Cardiac septum (tissue), 1 donor: Measurements from ENCODE around the gene MMRN1. TPM values are rescaled to one million over a fixed set of nuclear protein-coding genes. Genes with fewer than 3 reads are reported as not detected.

Experiments
- DNase-seq: peaks from one replicate; pipeline ENCODE4 v3.0.0-alpha.2; 2020; ENCODE audit warnings: low spot score
- intact Hi-C: fragments of 100-400 bp; cut with DNase I; formaldehyde crosslinking; loops from one replicate; pipeline ENCODE4 v1.14.0; 2022
- total RNA-seq: library from RNA; stranded (reverse); fragmentation: NEBNext Ultra II Directional; extraction: Animal tissue kit (Norgen Biotek cat#: 25700); gene quantifications from one replicate; pipeline ENCODE4 v1.2.1, GENCODE V29; 2021
- donor health status: DM: no; HTN: no; CAD: no.

The MMRN1 gene
- total RNA-seq, 1 donor from 2014 or later = 2.5 TPM

- intact Hi-C loops = loop anchor here (5.0 to 10.0 kb wide), 4 partner anchors 262 to 677 kb away; no protein-coding TSS in a partner anchor
- no peak for DNase-seq
These were observed 9.9 kb downstream of the MMRN1 start for GRCh38 chr4:89904524-89904923.

- DNase-seq = no peak
- intact Hi-C loops = loop anchor here (10.0 kb wide), 1 partner anchor 322 kb away; no protein-coding TSS in a partner anchor
These were observed 11.7 kb downstream of the MMRN1 start for GRCh38 chr4:89906316-89906715.

GRCh38 chr4:89906777-89907521 is 12.3 kb downstream of the MMRN1 start:
- no peak for DNase-seq
- intact Hi-C loops = loop anchor here (10.0 kb wide), 1 partner anchor 322 kb away; no protein-coding TSS in a partner anchor

- DNase-seq = no peak
- intact Hi-C loops = loop anchor here (10.0 kb wide), 1 partner anchor 325 kb away; no protein-coding TSS in a partner anchor
These were observed 15.2 kb downstream of the MMRN1 start for GRCh38 chr4:89909889-89910288.

- intact Hi-C loops = no loop called here
- no peak for DNase-seq
These were observed 19.0 kb downstream of the MMRN1 start for GRCh38 chr4:89913623-89914022.

GRCh38 chr4:89914609-89915550 is 20.2 kb downstream of the MMRN1 start:
- DNase-seq = no peak
- intact Hi-C loops = no loop called here

GRCh38 chr4:89915937-89916336 is 21.3 kb downstream of the MMRN1 start:
- DNase-seq = no peak
- intact Hi-C loops = no loop called here

GRCh38 chr4:89922848-89923416 is 28.3 kb downstream of the MMRN1 start:
- intact Hi-C loops = no loop called here
- no peak for DNase-seq

- DNase-seq = no peak
- intact Hi-C loops = no loop called here
These were observed 34.2 kb downstream of the MMRN1 start for GRCh38 chr4:89928838-89929237.

GRCh38 chr4:89929425-89930159 is 34.9 kb downstream of the MMRN1 start:
- intact Hi-C loops = no loop called here
- no peak for DNase-seq

GRCh38 chr4:89939546-89939945 is 44.9 kb downstream of the MMRN1 start:
- DNase-seq = no peak
- intact Hi-C loops = no loop called here

GRCh38 chr4:89939994-89940393 is 45.3 kb downstream of the MMRN1 start:
- intact Hi-C loops = no loop called here
- no peak for DNase-seq

- no peak for DNase-seq
- intact Hi-C loops = no loop called here
These were observed 48.2 kb downstream of the MMRN1 start for GRCh38 chr4:89942811-89943210.

- intact Hi-C loops = no loop called here
- DNase-seq = no peak
These were observed 55.2 kb downstream of the MMRN1 start for GRCh38 chr4:89949782-89950387.

- no peak for DNase-seq
- intact Hi-C loops = no loop called here
These were observed 57.8 kb downstream of the MMRN1 start for GRCh38 chr4:89952458-89952857.

GRCh38 chr4:89954906-89955695 is 60.4 kb downstream of the MMRN1 start:
- intact Hi-C loops = no loop called here

GRCh38 chr4:89957046-89957926 is 62.6 kb downstream of the MMRN1 start:
- DNase-seq = no peak
- intact Hi-C loops = no loop called here

More at GRCh38 chr4:89954906-89955695, 60.4 kb downstream of the MMRN1 start:
- DNase-seq = no peak
